HepG2 (cell line): Measurements from ENCODE around the gene VGLL4. TPM values are rescaled to one million over a fixed set of nuclear protein-coding genes. Genes with fewer than 3 reads are reported as not detected.

ENCODE experiments used
- BRCA1 ChIP-seq: sonication (generic); formaldehyde crosslinking; IDR thresholded peaks from 2 replicates; pipeline ENCODE4 v1.4.0; 2020; ENCODE audit warnings: missing genetic modification reagents
- CBX1 ChIP-seq: IDR thresholded peaks from one replicate; pipeline ENCODE4 v1.6.1; 2016; ENCODE audit warnings: antibody characterized with exemption, low read depth
- ETV6 ChIP-seq: sonication (generic); formaldehyde crosslinking; conservative IDR thresholded peaks from 2 replicates; pipeline ENCODE4 v1.4.0; 2020; ENCODE audit warnings: missing genetic modification reagents
- GRHL1 ChIP-seq: sonication (generic); formaldehyde crosslinking; conservative IDR thresholded peaks from 2 replicates; pipeline ENCODE4 v1.8.0; 2022; ENCODE audit warnings: missing genetic modification reagents
- KDM4B ChIP-seq: sonication (generic); formaldehyde crosslinking; IDR thresholded peaks from 2 replicates; pipeline ENCODE4 v1.4.0; 2020; ENCODE audit warnings: missing genetic modification reagents
- RAD21 ChIP-seq: fragments of 450-650 bp; formaldehyde crosslinking; IDR thresholded peaks from 2 replicates; pipeline ENCODE4 v1.5.0; 2020; ENCODE audit warnings: mild to moderate bottlenecking
- ZKSCAN8 ChIP-seq: IDR thresholded peaks from 2 replicates; pipeline ENCODE4 v1.6.1; 2016; ENCODE audit warnings: borderline replicate concordance, missing genetic modification reagents, missing compliant biosample characterization
- ZNF574 ChIP-seq: sonication (generic); formaldehyde crosslinking; IDR thresholded peaks from 2 replicates; pipeline ENCODE4 v1.4.0; 2020; ENCODE audit warnings: missing genetic modification reagents
- ZNF616 ChIP-seq: sonication (generic); formaldehyde crosslinking; IDR thresholded peaks from 2 replicates; pipeline ENCODE4 v1.5.0; 2020; ENCODE audit warnings: low read depth, mild to moderate bottlenecking, missing genetic modification reagents
- polyA plus RNA-seq, 8 experiments: library from polyadenylated mRNA; depleted of rRNA in 3 of 8; stranded (reverse) in 7 of 8; unstranded in 1 of 8; fragments of >200 nt; fragmentation: Illumina TruSeq in 4 of 8; extraction: Trizol in 4 of 8; gene quantifications; 2 replicates each; pipeline versions ENCODE4 v1.2.1 to v1.2.3, GENCODE V29; 2011 to 2016; ENCODE audit warnings: low read depth in 4 of 8, missing spikeins in 1 of 8, mixed read lengths in 1 of 8; ENCODE audit not compliant: insufficient read depth in 1 of 8
- total RNA-seq, 5 experiments: library from RNA; depleted of rRNA; stranded (reverse); fragments of >200 nt; fragmentation: Illumina TruSeq; extraction: Trizol; gene quantifications; 2 replicates each; pipeline ENCODE4 v1.2.3, GENCODE V29; 2016; ENCODE audit warnings: low read depth in 1 of 5

The VGLL4 gene
- total and polyA plus RNA-seq, 2 of the 13 experiments (the other 11 are each of a cell fraction or from before 2014, with no cell fraction given): 23.2 to 39.0 TPM

GRCh38 chr3:11541321-11542303 is 102.1 kb downstream of the VGLL4 start (continued):
- TF ChIP-seq ZNF574 (no peak), ZKSCAN8 (CRISPR knock-in tag) (no peak), CBX1 (no peak), KDM4B (CRISPR knock-in tag) (no peak), RAD21 (CRISPR knock-in tag) (no peak), BRCA1 (CRISPR knock-in tag) (no peak), ZNF616 (no peak), ETV6 (CRISPR knock-in tag) (no peak), GRHL1 (no peak)
